SK-N-SH treated with all-trans-retinoic acid at 6 μM for 48 hours (cell line): ENCODE data around the gene TGOLN2.
"Not testable (repeated sequence)": the region's sequence is repeated elsewhere in the genome, so short reads cannot be mapped to it uniquely, and the experiment has no call there.

Experiments
- ATAC-seq: fragments of 200-7000 bp; cut with Tn5 transposase; 3 replicates; pipeline ENCODE4 v1.9.1; 2020; ENCODE audit warnings: mild to moderate bottlenecking, moderate library complexity
- ARNTL ChIP-seq: fragments of 450-650 bp; formaldehyde crosslinking; IDR thresholded peaks from 2 replicates; pipeline ENCODE4 v1.5.0; 2020; ENCODE audit warnings: low read depth, mild to moderate bottlenecking, moderate library complexity, borderline replicate concordance
- CREB5 ChIP-seq: fragments of 250-450 bp; sonication (Bioruptor Pico); IDR thresholded peaks from 2 replicates; pipeline ENCODE4 v1.5.1; 2020; ENCODE audit warnings: low read depth, mild to moderate bottlenecking, moderate library complexity
- CSRNP3 ChIP-seq: fragments of 250-450 bp; sonication (Bioruptor Pico); IDR thresholded peaks from 2 replicates; pipeline ENCODE4 v1.5.1; 2021; ENCODE audit warnings: mild to moderate bottlenecking, moderate library complexity
- GLIS3 ChIP-seq: fragments of 250-450 bp; sonication (Bioruptor Pico); IDR thresholded peaks from 2 replicates; pipeline ENCODE4 v1.5.0; 2020; ENCODE audit warnings: mild to moderate bottlenecking, moderate library complexity
- ISL1 ChIP-seq: fragments of 250-450 bp; sonication (Bioruptor Pico); IDR thresholded peaks from 2 replicates; pipeline ENCODE4 v2.1.2; 2022; ENCODE audit warnings: mild to moderate bottlenecking, moderate library complexity
- OSR1 ChIP-seq: fragments of 250-450 bp; sonication (Bioruptor Pico); IDR thresholded peaks from 2 replicates; pipeline ENCODE4 v1.8.0; 2022; ENCODE audit warnings: moderate library complexity, mild to moderate bottlenecking, inconsistent platforms
- PPARA ChIP-seq: fragments of 250-450 bp; sonication (Bioruptor Pico); IDR thresholded peaks from 2 replicates; pipeline ENCODE4 v1.5.0; 2020; ENCODE audit warnings: mild to moderate bottlenecking, borderline replicate concordance
- RARB ChIP-seq: fragments of 250-450 bp; sonication (Bioruptor Pico); IDR thresholded peaks from 2 replicates; pipeline ENCODE4 v1.8.0; 2021; ENCODE audit warnings: mild to moderate bottlenecking, moderate library complexity
- SNAI2 ChIP-seq: fragments of 250-450 bp; sonication (Bioruptor Pico); IDR thresholded peaks from 2 replicates; pipeline ENCODE4 v1.5.0; 2020; ENCODE audit warnings: mild to moderate bottlenecking, moderate library complexity
- TCF4 ChIP-seq: fragments of 250-450 bp; sonication (Bioruptor Pico); IDR thresholded peaks from 2 replicates; pipeline ENCODE4 v1.8.0; 2021; ENCODE audit warnings: mild to moderate bottlenecking, moderate library complexity, borderline replicate concordance
- TOX ChIP-seq: fragments of 250-450 bp; sonication (Bioruptor Pico); IDR thresholded peaks from 2 replicates; pipeline ENCODE4 v1.8.0; 2021; ENCODE audit warnings: mild to moderate bottlenecking, moderate library complexity, borderline replicate concordance
- TSHZ2 ChIP-seq: fragments of 250-450 bp; sonication (Bioruptor Pico); IDR thresholded peaks from 2 replicates; pipeline ENCODE4 v1.5.0; 2020; ENCODE audit warnings: mild to moderate bottlenecking, moderate library complexity
- ZFP3 ChIP-seq: fragments of 250-450 bp; sonication (Bioruptor Pico); IDR thresholded peaks from 2 replicates; pipeline ENCODE4 v1.5.0; 2020; ENCODE audit warnings: mild to moderate bottlenecking, moderate library complexity
- ZFP30 ChIP-seq: fragments of 450-650 bp; formaldehyde crosslinking; IDR thresholded peaks from 2 replicates; pipeline ENCODE4 v1.5.0; 2022; ENCODE audit warnings: mild to moderate bottlenecking, moderate library complexity
- ZNF565 ChIP-seq: fragments of 450-650 bp; formaldehyde crosslinking; conservative IDR thresholded peaks from 2 replicates; pipeline ENCODE4 v1.5.0; 2020; ENCODE audit warnings: low read depth, mild to moderate bottlenecking, moderate library complexity
- ZNF70 ChIP-seq: fragments of 450-650 bp; formaldehyde crosslinking; IDR thresholded peaks from 2 replicates; pipeline ENCODE4 v1.5.0; 2020; ENCODE audit warnings: mild to moderate bottlenecking, moderate library complexity
- ZNF8 ChIP-seq: fragments of 450-650 bp; formaldehyde crosslinking; IDR thresholded peaks from 2 replicates; pipeline ENCODE4 v1.5.0; 2020; ENCODE audit warnings: mild to moderate bottlenecking, moderate library complexity

TGOLN2 gene

GRCh38 chr2:85325466-85325811, 2.4 kb downstream of the TGOLN2 start:
- TF ChIP-seq GLIS3 (CRISPR knock-in tag) (no peak), TCF4 (CRISPR knock-in tag) (no peak), ZFP3 (no peak), RARB (no peak), ZFP30 (no peak)
- no peak for ATAC-seq

- no peak for ATAC-seq
- TF ChIP-seq ZFP3 (no peak), ARNTL (CRISPR knock-in tag) (no peak), GLIS3 (CRISPR knock-in tag) (no peak), ZNF70 (no peak), ZNF8 (CRISPR knock-in tag) (no peak), CSRNP3 (CRISPR knock-in tag) (no peak), PPARA (no peak)
These were observed 2.9 kb downstream of the TGOLN2 start for GRCh38 chr2:85324639-85325465.

GRCh38 chr2:85323988-85324367, 3.8 kb downstream of the TGOLN2 start:
- ATAC-seq: not testable (repeated sequence)

- no peak for ATAC-seq
- TF ChIP-seq ZFP30 (no peak), CREB5 (no peak), CSRNP3 (CRISPR knock-in tag) (no peak), ZNF70 (no peak), ARNTL (CRISPR knock-in tag) (no peak), ISL1 (CRISPR knock-in tag) (no peak), PPARA (no peak)
These were observed 4.3 kb downstream of the TGOLN2 start for GRCh38 chr2:85323351-85323987.

GRCh38 chr2:85319796-85320195, 8.0 kb downstream of the TGOLN2 start:
- no peak for ATAC-seq
- TF ChIP-seq TCF4 (CRISPR knock-in tag) (no peak), TOX (no peak), OSR1 (CRISPR knock-in tag) (no peak), SNAI2 (no peak), GLIS3 (CRISPR knock-in tag) (no peak), ZNF70 (no peak), ZFP30 (no peak), TSHZ2 (no peak), ARNTL (CRISPR knock-in tag) (no peak), ZNF565 (CRISPR knock-in tag) (no peak)
